ENCODE measurements around the gene MPHOSPH9.

Gene MPHOSPH9

DNA sequence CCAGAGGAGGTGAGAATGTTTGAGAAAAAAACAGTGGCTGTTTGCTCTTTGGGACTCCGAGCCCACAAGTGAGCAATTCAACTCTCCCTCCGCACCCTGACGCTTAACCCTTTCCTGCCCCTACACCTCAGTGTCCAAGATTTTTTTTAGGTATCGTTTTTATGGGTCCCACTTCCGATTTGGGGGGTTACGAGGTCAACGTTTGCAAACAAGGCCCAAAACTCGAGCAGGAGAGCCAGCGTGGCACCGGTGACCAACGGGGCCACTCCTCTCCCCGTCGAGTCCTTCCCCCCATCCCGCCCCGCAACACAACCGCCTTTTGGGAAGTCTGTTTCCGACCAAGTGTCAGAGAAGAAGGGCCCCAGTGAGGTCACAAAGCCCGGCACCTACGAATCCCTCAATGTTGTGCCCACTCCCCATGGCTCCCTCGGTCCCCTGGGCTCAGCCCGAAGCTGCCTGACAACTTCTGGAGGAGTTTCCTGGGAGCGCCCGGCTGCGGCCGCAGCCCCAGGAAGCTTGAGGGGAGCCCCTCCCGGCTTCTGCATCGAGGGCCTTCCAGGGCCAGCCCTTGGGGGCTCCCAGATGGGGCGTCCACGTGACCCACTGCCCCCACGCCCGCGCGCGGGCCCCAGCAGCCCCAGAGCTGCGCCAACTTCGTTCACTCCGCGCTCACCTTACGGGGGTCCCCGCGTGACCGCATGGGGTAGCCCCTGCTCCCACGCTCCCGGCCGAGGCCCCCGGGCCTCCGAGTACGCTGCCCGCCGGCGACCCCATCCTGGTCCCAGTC lies 37.5 kb upstream of the MPHOSPH9 start:
- peak overlapping the region; percentile 70 for H3K4me3 ChIP-seq (replicated peaks; ENCODE audit: insufficient read depth, low read length)
- peak overlapping the region; percentile 59 for H3K27ac ChIP-seq (replicated peaks)
- TF ChIP-seq GABPA (IDR thresholded peaks at IDR 0.05; ENCODE audit: low read depth) (no peak), POLR2AphosphoS5 (IDR thresholded peaks at IDR 0.05; ENCODE audit: low read depth) (no peak), SPI1 (IDR thresholded peaks at IDR 0.05; ENCODE audit: borderline replicate concordance, low read depth) (no peak)
- TF ChIP-seq, protein P1, sequence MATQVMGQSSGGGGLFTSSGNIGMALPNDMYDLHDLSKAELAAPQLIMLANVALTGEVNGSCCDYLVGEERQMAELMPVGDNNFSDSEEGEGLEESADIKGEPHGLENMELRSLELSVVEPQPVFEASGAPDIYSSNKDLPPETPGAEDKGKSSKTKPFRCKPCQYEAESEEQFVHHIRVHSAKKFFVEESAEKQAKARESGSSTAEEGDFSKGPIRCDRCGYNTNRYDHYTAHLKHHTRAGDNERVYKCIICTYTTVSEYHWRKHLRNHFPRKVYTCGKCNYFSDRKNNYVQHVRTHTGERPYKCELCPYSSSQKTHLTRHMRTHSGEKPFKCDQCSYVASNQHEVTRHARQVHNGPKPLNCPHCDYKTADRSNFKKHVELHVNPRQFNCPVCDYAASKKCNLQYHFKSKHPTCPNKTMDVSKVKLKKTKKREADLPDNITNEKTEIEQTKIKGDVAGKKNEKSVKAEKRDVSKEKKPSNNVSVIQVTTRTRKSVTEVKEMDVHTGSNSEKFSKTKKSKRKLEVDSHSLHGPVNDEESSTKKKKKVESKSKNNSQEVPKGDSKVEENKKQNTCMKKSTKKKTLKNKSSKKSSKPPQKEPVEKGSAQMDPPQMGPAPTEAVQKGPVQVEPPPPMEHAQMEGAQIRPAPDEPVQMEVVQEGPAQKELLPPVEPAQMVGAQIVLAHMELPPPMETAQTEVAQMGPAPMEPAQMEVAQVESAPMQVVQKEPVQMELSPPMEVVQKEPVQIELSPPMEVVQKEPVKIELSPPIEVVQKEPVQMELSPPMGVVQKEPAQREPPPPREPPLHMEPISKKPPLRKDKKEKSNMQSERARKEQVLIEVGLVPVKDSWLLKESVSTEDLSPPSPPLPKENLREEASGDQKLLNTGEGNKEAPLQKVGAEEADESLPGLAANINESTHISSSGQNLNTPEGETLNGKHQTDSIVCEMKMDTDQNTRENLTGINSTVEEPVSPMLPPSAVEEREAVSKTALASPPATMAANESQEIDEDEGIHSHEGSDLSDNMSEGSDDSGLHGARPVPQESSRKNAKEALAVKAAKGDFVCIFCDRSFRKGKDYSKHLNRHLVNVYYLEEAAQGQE (IDR thresholded peaks at IDR 0.05; ENCODE audit: insufficient replicate concordance, low read depth), result no peak
- TF ChIP-seq, protein P2, sequence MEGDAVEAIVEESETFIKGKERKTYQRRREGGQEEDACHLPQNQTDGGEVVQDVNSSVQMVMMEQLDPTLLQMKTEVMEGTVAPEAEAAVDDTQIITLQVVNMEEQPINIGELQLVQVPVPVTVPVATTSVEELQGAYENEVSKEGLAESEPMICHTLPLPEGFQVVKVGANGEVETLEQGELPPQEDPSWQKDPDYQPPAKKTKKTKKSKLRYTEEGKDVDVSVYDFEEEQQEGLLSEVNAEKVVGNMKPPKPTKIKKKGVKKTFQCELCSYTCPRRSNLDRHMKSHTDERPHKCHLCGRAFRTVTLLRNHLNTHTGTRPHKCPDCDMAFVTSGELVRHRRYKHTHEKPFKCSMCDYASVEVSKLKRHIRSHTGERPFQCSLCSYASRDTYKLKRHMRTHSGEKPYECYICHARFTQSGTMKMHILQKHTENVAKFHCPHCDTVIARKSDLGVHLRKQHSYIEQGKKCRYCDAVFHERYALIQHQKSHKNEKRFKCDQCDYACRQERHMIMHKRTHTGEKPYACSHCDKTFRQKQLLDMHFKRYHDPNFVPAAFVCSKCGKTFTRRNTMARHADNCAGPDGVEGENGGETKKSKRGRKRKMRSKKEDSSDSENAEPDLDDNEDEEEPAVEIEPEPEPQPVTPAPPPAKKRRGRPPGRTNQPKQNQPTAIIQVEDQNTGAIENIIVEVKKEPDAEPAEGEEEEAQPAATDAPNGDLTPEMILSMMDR (IDR thresholded peaks at IDR 0.05; ENCODE audit: insufficient read depth, low read length), result no peak
- no peaks in the 10 kb centered on the region for H3K27me3 ChIP-seq (ENCODE audit: insufficient read depth, poor library complexity, severe bottlenecking)
- DNase-seq (ENCODE audit: low read depth in 1 of 2, low spot score in 1 of 2), result peak in 1 of 2 experiments; percentile 37

DNA sequence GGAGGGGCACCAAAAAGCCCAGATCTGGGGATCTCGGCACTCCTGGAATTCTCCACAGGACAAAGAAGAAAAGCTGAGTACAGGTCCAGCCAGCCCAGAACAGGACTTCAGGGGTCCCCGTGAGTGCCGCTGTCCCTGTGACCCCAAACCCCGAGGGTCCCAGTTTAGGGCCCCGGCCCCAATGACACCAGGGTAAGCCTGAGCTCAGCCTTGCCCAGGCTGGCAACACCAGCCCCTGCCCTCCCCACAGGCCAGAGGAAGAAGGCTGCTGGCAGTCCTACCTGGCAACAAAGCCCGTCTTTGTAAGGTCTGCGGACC lies 36.9 kb upstream of the MPHOSPH9 start:
- Histone ChIP-seq H3K27me3 (ENCODE audit: insufficient read depth, poor library complexity, severe bottlenecking) (no peaks in the 10 kb centered on the region), H3K4me3 (replicated peaks; ENCODE audit: insufficient read depth, low read length) (no peak overlapping the region; the same call in 1 of the 2 replicates), H3K27ac (replicated peaks) (peak overlapping the region; percentile 59; the same call in 1 of the 2 replicates)
- DNase-seq (ENCODE audit: low read depth in 1 of 2, low spot score in 1 of 2), result no peak
- TF ChIP-seq SPI1 (IDR thresholded peaks at IDR 0.05; ENCODE audit: borderline replicate concordance, low read depth) (no peak), POLR2AphosphoS5 (IDR thresholded peaks at IDR 0.05; ENCODE audit: low read depth) (no peak), GABPA (IDR thresholded peaks at IDR 0.05; ENCODE audit: low read depth) (no peak)
- TF ChIP-seq, protein P2 (IDR thresholded peaks at IDR 0.05; ENCODE audit: insufficient read depth, low read length), result no peak
- TF ChIP-seq, protein P1 (IDR thresholded peaks at IDR 0.05; ENCODE audit: insufficient replicate concordance, low read depth), result no peak

DNA sequence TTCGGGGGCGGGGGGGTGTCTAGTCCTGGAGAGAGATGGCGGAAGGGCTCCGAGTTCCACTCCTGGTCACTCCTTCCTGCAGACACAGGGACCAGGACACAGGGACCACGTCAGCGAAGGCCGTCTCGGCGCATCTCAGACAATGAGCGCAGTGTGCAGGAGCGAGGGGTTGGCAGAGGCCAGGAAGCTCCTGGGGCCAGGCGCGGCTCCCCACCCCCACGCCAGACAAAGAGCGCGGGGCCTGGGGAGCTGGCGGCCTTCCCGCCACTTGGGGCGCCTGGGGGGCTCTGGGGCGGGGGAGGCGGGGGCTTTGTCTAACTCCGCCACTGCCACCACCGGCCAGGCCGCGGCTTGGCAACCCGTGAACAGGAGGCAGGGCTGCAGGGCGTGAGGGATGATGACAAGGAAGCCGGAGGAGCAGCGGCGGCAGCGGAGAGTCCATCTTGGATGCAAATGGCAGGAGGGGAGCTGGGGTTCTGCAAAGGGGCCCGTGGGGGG lies 36.5 kb upstream of the MPHOSPH9 start:
- DNase-seq (ENCODE audit: low read depth in 1 of 2, low spot score in 1 of 2), result no peak
- TF ChIP-seq SPI1 (IDR thresholded peaks at IDR 0.05; ENCODE audit: borderline replicate concordance, low read depth) (no peak), GABPA (IDR thresholded peaks at IDR 0.05; ENCODE audit: low read depth) (no peak), POLR2AphosphoS5 (IDR thresholded peaks at IDR 0.05; ENCODE audit: low read depth) (no peak)
- TF ChIP-seq, protein P1 (IDR thresholded peaks at IDR 0.05; ENCODE audit: insufficient replicate concordance, low read depth), result no peak
- TF ChIP-seq, protein P2 (IDR thresholded peaks at IDR 0.05; ENCODE audit: insufficient read depth, low read length), result no peak
- Histone ChIP-seq H3K4me3 (replicated peaks; ENCODE audit: insufficient read depth, low read length) (no peak overlapping the region), H3K27ac (replicated peaks) (no peak overlapping the region), H3K27me3 (ENCODE audit: insufficient read depth, poor library complexity, severe bottlenecking) (no peaks in the 10 kb centered on the region)

Measured in HL-60 (cell line).